Stimulated activated CD8-positive, alpha-beta memory T cell treated with anti-CD3 and anti-CD28 coated beads, Interleukin-15, amount 100 ng/mL, for 4 hours (primary cell): ENCODE measurements around the gene SSBP3.

Source experiments
- DNase-seq, 2 donors: peaks; one replicate each; pipeline ENCODE4 v3.0.0-alpha.2; 2020; ENCODE audit warnings: low read depth in 2 of 2

SSBP3 gene

DNA sequence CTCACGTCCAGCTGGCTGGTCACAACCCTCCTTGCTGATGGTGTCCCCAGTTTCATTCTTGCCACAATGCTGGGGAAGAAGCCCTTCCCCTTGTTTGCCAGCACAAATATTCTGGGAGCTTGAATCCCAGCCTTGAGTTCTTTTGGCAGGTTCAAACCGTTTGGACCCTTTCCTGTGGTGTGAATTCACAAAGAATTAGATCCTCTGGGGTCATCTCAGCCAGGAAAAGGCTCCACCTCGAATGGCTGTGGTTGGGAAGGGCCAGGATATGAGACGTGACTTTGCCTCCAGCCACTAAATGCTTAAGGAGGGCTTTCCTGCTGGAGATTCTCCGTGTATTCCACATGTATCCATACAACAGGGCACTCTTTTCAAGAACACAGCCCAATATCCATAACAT lies 139.3 kb downstream of the SSBP3 start:
- DNase-seq: no peak

DNA sequence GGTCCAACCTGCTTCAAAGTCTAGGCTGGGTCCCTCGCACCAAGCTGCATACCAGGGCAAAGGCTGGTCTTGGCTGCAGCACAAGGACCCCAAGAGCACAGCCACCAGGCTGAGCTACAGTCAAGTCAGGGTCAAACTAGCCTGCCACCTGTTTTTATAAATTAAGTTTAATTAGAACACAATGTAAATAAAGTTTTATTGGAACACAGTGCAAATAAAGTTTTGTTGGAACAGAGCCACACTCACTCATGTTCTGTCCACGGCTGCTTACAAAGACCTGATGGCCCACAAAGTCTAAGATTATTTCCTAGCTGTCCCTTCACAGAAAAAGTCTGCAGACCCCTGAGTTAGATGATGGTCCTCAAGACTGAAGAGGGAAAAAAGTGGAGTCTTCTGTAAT lies 140.0 kb downstream of the SSBP3 start:
- no peak for DNase-seq

DNA sequence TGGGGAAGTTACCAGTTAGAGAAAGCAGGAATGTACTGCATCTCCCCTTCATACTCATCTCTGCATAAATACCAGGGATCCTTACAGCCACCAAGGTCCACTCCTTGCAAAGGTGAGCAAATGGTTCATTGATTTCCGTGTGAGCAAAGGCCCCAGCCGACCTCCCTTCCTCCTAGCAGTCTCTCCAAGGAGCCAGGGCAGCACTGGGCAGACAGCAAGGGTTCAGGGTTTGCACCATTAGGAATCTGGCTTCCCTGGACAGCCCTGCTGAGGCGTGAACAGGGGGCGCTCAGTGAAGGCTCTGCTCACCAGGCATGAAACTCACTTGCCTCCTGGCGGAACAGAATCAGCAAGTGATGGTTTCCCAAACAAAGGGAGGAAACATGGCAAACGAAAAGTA lies 140.5 kb downstream of the SSBP3 start:
- no peak for DNase-seq

GRCh38 chr1:54265126-54265525 lies 141.1 kb downstream of the SSBP3 start:
- no peak for DNase-seq

DNA sequence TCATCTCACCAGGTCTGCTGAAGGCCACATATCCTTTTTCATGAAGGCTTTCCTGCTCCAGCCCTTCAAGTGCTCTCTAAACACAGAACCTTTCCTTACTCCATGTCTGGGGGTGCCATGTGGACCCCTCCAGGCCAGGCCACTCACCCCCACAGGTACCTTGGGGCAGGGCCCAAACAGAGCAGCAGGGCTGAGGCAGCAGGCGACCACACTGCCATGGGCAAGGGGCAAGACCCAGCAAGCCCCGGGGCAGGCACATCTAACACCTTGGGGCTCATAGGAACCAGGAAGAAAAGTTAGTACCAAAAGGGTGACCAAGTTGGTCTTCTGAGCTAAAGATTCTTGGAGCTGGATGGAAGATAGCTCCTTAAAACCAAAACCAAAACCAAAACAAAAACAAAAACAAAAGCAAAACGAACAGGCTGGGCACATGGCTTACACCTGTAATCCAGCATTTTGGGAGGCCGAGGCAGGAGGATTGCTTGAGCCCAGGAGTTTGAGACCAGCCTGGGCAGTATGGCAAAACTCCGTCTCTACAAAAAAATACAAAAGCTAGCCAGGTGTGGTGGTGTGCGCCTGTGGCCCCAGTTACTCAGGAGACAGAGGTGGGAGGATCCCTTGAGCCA lies 142.5 kb downstream of the SSBP3 start:
- no peak for DNase-seq

GRCh38 chr1:54262244-54262643 lies 143.9 kb downstream of the SSBP3 start:
- no peak for DNase-seq

DNA sequence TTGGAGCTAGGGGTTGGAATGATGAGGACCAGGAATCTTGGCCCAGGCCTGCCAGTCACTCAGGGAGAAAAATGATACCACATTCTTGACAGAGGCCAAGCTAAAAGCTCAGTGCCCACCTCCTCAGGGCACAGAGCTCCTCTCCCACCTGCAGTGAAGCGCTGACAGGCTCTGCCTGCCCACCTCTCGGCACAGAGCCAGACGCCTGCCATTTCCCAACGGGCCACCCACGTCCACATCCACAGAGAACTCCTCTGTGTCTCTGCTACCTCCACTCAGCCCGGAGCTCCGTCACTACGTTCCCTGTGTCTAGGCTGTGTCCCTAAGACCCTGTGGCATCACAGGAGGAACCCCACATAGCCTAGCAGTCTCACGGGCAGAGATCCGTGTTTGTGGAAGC lies 145.4 kb downstream of the SSBP3 start:
- DNase-seq: no peak

GRCh38 chr1:54259546-54260140 lies 146.6 kb downstream of the SSBP3 start:
- DNase-seq: no peak

DNA sequence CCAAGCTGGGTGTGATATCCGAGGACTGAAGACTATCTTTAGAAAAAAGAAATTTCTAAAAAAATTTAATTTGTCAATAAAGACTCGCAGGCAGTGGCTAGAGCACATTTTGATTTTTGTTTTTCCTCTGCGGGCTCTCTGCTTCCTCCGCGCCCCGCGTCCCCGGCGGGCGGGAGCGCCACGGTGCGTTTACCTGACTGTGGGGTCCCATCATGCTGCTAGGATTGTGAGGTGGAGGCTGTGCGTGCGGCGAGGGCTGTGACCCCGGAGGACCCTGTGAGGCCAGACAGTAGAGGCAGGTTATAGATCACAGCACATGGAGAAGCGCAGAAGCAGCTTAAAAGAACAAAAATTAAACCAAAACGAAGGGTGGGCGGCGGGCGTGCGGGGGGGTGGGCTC lies 148.3 kb downstream of the SSBP3 start:
- DNase-seq: no peak

DNA sequence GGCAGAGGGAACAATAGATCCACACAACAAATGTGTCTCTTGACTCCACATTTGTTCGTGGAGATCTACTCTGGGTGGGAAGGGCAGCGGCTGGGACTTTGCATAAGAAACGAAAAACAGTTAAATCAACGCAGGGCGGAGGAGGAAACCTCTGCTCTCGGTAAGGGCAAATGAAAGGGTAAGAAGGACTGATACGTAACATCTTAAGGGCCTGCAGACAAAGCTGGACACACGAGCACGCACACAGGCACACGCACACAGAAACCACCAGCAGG lies 148.9 kb downstream of the SSBP3 start:
- no peak for DNase-seq

- DNase-seq: no peak
Measured at GRCh38 chr1:54256522-54257345, 149.5 kb downstream of the SSBP3 start.

- DNase-seq: no peak
Measured at GRCh38 chr1:54255026-54255702, 151.0 kb downstream of the SSBP3 start.

GRCh38 chr1:54254055-54254454 lies 152.1 kb downstream of the SSBP3 start:
- DNase-seq: no peak

DNA sequence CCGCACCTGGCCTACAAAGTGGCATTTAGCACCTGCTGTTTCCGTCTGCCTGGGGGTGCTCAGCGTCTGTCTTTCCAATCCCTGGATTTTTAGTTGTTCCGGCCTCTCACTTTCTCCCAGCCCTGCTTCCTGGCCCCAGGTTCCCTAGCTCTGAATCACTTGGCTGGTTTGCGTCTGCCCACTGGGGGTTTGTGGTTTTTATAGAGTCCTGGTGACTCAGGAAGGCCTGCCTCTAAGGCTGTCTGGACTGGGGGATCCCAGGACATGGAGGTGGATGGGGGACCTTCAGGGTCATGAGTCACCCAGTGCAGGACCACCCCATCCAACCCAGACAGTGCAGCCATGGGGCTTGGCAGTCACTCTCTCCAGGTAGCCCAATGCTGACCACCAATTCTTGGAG lies 152.7 kb downstream of the SSBP3 start:
- DNase-seq: no peak

DNA sequence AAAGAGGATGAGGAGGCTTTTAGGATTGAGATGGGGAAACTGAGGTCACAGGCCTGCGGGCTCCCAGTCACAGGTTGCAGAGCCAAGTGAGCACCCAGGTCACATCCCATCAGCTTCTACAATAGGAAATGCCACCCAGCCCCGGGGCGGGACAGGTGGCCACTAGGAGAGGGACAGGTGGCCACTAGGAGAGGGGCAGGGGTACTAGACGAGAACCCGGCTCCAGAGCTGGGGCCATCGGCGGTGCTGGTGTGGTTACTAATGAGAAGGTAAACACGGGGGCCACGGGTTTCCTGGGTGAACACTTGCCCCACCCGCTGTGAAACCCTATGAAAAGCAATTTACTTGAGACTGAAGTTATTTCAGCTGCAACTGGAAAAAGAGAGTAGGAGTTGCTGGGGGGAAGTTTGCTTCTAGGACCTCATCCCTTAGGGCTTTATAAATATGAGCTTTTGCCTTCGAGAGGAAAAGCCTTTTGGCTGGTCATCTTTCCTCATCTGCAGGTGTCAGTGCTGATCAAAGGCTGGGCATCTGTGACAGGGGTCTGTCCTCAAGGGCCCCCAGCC lies 153.7 kb downstream of the SSBP3 start:
- DNase-seq: no peak

- DNase-seq: no peak
Measured at GRCh38 chr1:54250670-54251069, 155.5 kb downstream of the SSBP3 start.

- no peak for DNase-seq
Measured at GRCh38 chr1:54249819-54250435, 156.3 kb downstream of the SSBP3 start.

DNA sequence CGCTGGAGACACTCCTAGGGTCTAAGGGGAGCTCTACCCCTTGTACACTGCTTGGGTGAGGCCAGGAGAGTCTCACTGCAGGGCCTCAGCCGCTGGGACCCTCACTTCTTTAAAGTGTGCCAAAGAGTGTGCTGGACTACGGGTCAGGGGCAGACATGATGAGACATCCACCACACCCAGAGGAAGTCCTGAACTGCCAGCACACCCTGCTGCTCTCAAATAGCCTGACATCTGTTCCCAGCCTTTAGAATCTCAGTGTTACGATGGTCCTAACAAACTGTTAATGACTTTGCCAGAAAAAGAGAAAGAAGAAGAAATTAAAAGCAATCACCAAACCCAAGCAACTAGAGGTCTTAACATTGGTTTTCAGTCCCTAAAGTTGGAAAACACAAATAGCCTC lies 157.2 kb downstream of the SSBP3 start:
- DNase-seq: no peak

DNA sequence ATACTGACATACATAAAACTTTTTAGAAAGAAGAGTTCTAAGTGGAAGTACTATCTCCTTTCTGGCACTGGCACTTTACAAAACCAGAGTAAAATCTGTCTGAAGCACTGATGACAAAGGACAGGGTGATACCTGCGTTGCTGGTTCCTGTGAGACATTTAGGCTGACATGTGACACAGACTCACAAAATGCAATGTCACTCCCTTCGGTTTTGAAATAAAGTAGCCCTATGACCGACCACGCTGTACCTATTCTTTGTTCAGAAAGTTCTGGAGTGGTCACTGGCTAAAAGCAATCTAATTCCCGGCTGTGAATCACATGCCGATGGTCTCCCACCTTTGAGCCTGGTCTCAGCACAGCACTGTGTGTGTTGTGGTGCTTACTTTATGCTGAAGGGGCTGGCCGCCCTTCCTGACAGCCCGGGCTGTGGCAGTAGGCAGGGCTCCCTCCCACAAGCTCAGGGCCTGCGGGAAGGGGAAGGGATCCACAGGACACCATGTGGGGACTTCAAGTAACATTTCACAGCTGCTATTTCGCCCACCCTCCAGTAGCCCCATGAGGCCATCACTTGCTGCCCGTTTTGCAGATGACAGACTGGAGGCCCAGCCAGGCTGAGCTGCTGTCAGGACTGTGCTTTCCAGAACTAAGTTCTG lies 158.2 kb downstream of the SSBP3 start:
- no peak for DNase-seq

DNA sequence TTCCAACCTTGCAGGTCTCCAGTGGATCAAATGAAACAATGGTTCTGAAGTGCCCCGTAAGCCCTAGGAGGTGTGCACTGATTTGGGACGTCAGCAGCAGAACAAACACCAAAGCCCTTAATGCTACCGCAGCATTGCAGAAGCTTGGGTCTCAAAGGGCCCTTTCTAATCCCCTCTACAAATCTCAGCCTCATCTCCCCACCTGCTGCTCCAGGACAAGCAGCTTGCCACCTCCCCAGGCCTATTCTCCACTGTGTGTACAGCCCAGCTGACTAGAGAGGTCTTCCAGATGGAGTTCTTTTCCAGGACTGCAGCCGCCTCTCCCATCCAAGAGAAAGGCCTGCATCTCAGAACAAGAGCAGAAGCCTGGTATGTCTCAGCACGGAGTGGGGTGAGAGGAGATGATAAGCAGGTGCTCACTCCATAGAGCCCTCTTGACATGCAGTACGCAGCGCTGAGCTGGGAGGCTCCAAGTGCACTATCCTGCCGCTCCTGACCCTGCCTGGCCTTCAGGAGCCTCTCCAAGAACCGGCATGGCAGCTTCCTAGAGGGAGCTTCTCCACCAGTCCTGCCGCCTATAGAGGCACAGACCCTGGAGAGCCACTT lies 160.0 kb downstream of the SSBP3 start:
- no peak for DNase-seq

GRCh38 chr1:54245501-54245900 lies 160.7 kb downstream of the SSBP3 start:
- no peak for DNase-seq
